NCI-H1417 (cell line): Measurements from ENCODE around the gene IMPDH1.

Source experiments
- DNase-seq, 3 experiments: peaks; one replicate each; lab custom pipeline; 2025; lab: John Stamatoyannopoulos, UW

IMPDH1 gene

DNA sequence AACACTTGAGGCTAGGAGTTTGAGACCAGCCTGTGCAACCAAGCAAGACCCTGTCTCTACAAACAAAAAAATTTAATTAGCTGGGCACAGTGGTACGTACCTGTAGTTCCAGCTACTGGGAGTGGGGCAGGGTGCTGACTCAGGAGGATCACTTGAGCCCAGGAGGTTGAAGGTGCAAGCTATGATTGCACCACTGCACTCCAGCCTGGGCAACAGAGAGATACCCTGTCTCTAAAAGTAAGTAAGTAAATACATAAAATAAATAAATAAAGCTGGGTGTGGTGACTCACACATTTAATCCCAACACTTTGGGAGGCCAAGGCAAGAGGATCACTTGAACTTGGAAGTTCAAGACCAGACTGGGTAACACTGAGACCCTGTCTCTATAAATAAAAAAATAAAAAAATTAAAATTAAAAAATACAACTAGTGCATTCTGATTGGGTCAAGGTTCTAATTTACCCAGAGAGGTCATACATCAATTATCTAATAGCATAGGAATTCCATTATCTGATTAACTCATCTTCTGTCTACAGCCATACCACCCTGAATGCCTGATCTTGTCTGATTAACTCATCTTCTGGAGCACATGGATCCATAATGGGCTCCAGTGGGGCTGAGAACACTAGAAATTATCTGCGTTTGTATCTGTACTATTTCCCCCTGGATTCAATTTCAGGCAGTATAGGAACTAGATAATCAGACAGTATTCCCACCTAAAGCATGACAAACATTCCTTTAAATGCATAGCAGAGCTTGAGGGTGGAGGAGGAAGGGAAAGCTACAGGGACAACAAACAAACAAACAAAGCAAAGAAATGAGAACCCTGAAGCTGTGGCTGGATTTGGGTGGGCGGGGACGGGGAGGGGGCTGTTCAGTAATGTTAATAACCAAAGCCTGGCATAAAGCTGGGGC lies 24.9 kb upstream of the IMPDH1 start:
- DNase-seq: no peak

DNA sequence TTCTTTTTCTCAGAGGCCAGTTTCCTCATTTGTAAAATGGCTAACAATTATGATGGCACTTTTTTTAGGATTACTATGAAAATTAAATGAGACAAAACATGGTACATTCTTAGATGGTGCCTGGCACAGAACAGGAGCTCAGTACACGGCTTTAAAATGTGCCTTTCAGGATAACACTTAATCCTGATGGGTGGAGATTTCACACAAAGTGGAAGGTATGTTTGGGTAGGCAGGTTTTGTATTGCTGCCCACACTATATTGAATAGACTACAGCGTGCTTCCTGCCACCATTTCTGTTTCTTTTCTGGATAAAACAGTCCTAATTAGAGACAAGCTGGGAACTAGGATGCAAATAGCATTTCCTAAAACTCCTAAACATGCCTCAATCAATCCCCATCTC lies 22.0 kb upstream of the IMPDH1 start:
- no peak for DNase-seq

DNA sequence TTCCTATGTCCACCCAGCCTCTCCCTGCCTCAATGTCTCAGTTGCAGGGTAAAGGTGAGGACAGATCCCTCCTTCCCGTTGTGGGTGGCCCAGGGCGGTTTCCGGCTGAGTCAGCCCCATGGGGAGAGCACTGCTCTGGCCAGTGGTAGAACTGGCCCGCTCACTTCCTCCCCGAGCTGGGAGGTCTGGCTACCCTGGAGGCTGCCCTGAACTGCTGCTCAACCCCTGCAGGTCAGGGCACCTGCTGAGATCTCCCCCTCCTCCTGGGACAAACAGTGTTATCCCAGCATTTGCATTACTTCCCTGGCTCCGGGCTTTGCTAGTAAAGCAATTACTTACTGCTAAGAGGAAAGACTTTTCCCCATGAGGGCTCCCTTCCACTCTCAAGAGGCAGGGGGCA lies 21.4 kb upstream of the IMPDH1 start:
- no peak for DNase-seq

DNA sequence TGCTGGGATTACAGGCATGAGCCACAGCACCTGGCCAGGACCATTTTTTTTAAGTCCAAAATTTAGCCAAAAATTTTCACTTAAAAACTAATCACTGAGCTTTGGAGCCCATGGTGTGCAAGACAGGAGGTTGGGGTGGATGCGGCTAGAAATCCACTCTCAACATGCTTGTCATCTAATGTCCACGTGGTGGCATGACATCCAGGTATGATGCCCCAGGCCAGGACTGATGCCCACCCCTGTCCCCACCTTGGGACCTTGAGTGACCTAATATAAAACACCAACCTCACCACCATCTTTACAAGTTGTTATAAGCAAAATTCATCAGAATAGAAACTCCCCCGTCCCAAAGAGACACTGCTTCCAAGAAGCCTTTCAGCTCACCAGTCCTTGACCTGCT lies 20.4 kb upstream of the IMPDH1 start:
- DNase-seq: no peak

DNA sequence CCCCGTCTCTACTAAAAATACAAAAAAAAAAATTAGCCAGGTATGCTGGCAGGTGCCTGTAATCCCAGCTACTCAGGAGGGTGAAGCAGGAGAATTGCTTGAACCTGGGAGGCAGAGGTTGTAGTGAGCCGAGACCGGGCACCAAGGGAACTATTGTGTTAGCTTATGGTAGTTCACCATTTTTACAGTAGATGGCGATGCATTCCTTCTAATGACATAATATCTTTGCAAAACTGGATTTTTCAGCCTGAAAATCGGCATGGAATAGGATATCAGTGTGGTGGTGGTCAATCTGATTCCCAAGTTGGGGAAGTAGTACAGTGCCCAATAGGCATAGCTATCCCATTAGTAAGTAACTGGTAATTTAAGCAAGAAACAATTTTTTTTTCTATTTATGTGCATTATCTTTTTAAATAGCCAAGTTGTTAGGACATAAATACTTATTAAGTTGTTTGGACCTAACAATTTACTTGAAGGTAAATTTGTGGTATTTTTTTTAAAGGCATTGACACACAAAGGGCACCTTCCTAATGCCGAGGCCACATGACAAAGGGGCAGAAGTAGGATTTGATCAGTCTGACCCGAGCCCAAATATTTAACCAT lies 17.6 kb upstream of the IMPDH1 start:
- DNase-seq: peak; percentile 35 to 87 (median 70)

DNA sequence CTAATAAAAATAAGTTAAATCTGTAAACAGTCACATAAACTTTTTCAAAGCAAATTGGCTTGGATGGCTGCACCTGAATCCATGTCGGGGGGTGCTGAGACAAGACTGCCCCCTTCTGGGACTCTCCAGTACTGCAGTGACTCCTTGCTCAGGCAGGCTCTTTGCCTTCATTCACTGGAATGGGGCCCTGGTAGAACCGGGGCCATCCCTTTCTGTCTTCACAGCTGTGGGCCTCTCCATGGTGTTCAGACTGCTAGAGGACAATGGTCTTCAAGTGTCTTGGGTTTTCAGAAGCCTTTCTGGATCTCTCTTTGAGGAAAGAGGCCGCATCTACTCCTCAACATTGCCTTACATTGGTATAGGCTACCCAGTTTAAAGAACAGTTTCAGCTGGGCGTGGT lies 16.1 kb upstream of the IMPDH1 start:
- DNase-seq: peak; percentile 44 to 75 (median 58)

DNA sequence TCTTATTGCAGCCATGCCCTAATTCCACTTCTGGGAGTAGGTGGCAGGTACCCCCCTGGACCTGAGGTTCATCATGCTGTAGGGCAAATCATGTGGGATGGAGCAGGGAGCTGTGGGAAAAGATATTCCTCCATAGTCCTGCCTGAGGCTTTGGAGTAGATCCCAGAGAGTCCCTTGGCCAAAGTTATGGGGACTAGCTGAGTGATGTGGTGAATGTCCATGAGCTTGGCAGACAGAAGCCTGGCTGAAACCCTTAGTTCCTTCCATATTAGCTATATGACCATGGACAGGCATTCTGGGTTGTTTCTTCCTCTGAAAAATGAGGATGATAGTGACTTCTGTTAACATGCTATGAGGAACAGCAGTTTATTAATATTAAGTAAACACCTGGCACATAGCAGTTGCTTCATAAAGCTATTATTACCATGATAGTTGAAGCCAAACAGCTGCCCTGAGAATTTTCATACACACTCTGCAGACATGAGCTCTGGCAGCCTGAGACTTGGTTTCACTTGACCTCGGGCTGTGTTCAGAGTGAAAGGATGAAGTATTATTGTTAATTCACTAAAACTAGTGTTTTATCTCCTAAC lies 15.0 kb upstream of the IMPDH1 start:
- DNase-seq: no peak

DNA sequence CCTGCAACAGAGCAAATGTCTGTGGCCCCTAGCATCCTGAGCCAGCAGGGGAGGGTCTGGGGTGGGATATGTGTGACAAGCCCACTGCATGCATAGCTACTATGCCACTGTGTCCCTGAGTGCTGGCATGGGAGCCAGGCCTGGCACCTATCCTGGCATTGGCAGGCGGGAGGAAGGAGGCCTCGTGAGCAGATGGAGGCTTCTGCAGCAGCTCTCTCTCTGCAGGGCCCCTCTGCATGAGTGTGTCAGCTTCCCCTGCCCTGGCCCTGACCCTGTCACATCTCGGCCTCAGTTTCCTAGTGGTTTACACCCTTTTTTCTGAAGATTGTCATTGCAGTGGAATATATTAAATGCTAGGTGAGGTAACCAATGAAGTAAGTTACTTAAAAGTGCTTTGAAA lies 13.1 kb upstream of the IMPDH1 start:
- no peak for DNase-seq

DNA sequence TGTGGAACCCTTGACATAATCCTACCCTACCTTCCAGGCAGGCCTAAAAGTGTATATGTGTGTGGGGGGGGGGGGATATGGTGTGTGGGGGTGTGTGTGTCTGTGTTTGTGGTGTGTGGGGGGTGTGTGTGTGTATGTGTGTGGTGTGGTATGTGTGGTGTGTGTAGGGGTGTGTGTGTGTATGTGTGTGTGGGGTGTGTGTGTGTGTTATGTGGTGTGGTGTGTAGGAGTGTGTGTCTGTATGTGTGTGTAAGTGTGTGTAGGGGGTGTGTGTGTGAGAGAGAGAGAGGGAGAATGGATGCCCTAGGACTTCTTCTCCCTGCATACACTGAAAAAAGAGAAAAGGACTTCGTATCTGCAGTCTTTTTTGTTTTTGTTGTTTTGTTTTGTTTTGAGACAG lies 12.3 kb upstream of the IMPDH1 start:
- no peak for DNase-seq

DNA sequence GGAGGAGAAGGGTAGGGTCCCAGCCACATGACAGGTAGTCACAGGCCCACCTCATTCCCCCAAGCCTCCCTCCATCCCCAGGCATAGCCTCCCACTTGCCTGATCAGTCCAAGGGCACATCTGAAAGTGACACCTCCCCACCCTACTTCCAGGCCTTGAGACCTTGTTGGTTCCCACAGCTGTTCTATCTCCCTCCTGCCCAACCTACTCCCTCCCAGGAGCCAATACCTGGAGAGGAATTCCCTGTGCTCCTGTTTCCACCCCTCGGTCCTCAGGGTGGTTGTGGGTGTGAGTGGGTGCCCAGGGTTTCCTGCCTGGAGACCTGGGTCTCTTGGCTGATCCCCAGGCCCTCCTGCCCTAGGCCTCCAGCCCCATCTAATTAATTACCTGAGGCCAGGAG lies 11.6 kb upstream of the IMPDH1 start:
- no peak for DNase-seq

DNA sequence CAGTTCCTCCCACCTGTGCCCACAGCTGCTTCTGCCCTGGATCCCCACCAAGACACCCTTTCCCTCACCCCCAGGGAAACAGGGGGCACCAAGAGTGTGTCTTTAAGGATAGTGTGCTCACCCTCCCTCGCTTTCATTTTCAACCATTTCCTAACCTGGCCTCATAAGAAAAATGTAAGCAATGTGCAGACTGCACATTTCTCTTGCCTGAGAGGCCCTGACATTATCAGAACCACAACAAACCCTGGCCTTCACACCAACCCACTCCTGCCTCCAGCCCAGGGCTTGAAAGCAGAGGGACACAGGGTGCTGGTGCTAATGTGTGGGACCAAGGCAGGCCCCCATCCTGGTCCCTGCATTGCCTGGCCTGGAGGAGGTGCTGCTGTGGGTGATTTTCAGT lies 11.0 kb upstream of the IMPDH1 start:
- DNase-seq: no peak

DNA sequence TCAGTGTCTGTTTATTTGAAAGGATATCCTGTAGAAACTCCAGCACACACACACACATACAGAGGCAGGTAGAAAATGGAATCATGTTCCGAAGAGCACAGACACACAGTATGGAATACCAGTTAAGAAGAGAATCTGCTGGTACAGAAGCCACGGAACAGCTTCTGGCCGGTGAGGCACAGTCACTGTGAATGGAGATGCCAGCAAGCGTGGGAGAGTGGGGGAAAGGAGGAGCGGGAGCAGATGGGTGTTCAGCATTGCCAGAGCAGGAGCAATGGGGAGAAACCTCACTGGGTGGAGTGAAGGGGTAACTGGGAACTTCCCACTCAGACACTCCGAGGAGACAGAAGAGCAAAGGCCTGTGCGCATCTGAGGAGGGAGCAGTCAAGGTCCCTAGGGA lies 9.5 kb upstream of the IMPDH1 start:
- DNase-seq: no peak

DNA sequence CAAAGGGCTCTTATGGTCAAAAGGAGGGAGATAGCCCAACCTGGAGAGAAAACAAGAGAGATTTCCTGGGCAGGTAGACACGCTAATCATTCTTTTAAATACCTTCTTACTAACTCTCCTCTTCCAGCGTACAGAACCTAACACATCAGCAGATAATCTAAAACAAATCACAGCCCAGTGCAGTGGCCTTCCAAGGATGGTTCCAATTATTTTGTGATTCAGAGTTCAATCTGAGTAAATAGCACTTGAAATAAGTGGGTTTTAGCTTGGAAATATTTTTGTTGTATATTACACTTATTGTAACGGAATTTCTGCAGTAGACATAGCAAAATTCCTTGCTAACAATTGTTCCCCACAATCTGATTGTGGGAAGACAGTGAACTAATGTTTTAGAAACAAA lies 7.3 kb upstream of the IMPDH1 start:
- no peak for DNase-seq

DNA sequence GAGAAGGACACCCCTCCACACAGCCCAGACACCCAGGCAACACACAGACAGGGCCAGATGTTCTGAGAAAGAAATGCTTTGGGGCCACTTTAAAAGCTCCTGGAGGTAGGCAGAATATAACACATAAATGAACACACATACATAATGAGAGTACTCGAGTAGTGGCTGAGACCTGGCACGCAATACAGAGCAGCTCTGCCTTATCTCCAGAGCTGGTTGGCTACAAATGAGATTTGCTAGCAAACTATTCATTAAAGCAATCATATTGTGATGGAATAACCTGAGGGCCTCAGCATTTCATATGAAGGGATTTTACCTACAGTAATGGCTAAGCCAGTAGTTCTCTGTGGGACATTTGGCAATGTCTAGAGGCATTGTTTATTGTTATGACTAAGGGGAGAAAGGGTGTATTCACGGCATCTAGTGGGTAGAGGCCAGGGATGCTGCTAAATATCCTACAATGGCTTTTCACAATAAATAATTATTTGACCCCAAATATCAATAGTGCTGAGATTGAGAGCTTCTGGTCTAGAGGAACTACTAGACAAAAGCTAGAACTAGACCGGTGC lies 5.5 kb upstream of the IMPDH1 start:
- no peak for DNase-seq

DNA sequence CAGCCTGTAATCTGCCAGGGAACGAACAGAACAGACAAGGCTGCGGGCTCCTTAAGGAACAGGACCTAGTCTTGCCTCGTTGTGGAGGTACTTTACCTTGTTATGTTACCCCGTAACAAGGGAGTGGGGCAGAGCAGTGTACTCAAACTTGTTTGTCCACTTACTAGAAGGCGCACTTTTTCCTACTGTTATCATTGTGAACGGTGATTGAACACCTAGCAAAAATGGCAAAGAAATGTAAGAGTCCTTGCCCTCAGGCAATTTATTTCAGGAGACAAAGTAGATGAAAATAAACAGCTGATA lies 620 bp upstream of the IMPDH1 start:
- no peak for DNase-seq

DNA sequence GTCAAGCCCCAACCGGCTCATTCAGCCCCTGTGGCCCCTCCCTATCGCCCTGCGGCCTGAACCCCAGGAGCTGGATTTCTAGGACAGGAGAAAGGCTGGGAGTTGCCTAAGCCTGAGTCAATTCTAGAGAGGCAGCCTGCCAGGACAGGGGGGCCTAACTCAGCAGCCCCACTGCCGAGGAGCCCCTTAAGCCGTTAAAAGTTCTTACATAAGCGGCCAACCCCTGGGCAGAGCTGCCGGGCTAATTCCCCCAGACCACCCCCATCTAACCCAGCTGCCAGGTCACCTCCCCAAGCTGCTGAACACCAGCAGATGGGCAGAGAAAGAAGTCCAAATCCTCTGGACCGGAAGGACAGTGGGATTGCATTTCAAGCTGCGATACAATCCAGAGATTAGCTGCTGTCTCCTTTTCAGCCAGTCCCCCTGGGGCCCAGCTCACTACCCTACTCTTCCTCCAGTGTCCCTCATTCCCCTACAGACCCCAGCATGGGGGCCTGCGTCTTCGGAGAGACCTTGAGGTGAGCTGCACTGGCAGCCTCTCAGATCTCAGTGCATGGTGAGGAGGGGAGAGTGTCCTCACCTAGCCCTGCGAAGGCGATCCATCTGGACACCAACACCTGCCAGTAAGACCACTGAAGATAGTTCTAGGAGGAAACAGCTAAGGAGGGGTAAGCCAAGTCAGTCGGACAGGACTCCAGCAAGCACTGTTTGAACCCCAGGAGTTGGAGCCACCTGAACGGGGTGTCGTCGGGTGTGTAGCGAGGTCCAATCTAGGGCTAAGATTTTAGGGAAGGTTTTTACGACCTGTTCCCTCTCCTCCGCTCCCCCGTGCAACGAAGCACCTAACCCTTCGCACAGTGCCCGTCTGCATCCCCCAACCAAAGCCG lies 830 bp downstream of the IMPDH1 start:
- peak in 2 of 3 experiments; percentile 44 to 66 for DNase-seq

DNA sequence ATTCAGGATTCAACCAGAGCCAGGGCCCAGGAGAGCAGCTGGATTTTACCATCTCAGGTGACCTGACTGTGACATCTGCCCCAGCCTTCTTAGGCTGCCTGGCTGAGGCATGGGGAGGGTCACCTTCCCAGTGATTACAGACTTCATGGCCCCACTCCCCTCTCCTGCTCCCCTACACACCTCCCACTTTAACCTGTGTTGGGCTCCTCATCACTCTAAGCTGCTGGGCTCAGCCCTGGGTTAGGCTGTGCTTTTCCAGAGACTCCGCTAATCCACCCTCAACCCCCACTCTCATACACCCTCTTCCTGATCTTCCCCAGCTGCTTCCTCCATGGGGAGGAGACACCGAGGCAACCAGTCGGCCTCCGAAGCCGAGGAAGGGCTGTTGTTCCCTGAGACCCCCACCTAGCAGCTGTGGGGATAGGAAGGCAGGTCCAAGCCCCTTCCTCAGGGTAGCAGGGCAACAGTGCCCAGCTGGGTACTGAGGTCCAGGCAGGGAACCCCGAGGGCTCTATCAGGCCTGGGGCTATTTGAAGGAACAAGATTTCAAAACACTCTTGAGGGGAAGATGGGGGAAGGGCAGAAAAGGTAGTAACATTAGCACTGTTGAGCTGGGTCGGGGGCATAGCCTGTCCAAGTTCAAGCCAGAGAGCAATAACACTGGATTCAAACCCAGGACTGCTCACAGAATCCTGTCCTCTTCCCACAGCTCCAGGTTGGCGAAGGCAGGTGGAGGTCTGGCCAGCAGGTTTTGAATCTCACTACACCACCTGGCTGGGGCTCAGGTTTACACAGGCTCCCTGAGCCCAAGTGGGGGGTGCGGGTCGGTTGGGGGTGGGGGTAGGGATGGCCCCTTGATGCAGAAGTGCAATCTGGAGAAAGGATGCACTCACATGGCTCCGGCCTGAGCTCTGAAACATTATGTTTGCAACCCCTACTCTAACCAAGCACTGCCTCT lies 1.8 kb downstream of the IMPDH1 start:
- DNase-seq: no peak

DNA sequence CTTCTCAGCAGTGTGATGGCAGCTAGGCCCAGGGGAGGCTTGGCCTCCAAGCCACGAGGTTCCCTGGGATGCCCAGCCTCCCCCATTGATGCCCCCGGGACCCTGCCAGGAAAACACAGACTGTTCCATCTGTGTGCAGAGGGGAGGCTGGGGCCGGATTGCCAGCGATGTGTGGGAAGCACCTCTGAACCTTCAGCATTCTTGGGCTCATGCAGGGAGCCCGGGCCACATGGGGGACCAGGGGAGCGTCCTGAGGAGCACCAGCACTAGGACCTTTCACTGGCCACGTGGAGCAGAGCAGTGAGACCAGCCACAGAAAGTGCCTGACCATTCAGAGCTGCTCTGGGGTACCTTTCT lies 2.6 kb downstream of the IMPDH1 start:
- DNase-seq: no peak

DNA sequence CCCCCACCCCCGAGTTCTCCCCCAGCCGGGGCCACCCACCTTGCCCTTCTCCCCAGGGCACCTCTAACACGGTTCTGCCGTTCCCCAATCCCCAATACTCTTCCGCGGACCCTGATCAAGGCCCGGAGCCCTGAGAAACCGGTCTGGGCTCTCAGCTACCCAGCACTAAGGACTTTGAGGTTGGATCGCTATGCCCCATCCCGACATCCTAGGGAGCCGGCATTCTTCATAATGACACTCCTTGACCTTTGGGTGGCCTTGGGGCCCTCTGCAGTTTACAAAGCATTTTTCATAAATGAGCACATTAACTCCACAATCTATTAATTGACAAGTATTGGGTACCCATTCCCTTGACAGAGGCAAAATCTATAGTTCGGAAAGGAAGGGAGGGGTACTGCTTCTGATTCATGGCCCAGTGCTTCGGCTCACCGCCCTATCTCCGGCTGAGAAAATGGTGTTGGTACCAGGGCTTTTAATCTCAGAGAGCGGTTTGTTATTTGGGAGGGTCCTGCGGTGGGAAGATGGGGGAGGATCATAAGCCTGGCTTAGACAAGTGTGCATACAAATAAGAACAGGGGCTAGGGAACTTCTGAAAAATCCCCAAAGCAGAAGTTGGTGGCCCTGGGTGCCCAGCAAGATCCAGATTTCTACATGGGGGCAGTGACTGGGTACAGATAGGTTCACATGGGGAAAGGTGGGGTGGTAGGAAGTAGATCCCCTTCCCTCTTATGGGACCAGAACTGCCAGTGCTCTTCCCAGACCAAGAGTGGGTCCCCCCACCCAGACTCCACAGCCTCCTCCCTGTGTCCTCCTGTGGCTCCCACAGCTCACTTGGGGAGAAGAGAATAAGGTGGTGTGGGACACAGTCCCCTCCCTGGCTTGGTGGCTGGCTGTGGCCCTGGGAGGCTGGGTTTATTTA lies 3.2 kb downstream of the IMPDH1 start:
- DNase-seq: peak in 2 of 3 experiments; percentile 41 to 48
